HUES64 (cell line): ENCODE data around the gene CEP41. TPM values are rescaled to one million over a fixed set of nuclear protein-coding genes. Genes with fewer than 3 reads are reported as not detected.
A peak's percentile ranks its signal among the peaks of the same experiment; 100 is the strongest.

Experiments used
- H3K27ac ChIP-seq: 2 replicates; pipeline ENCODE4 v1.7.0; 2013; ENCODE audit warnings: low read depth, low read length, inconsistent platforms
- H3K27me3 ChIP-seq: 2 replicates; pipeline ENCODE4 v1.6.1; 2013; ENCODE audit warnings: mild to moderate bottlenecking, low read length; ENCODE audit not compliant: insufficient read depth
- H3K36me3 ChIP-seq: 2 replicates; pipeline ENCODE4 v1.6.1; 2013; ENCODE audit warnings: mild to moderate bottlenecking, low read length; ENCODE audit not compliant: insufficient read depth
- H3K4me1 ChIP-seq: 2 replicates; pipeline ENCODE4 v1.6.1; 2013; ENCODE audit warnings: mild to moderate bottlenecking, low read length, moderate library complexity; ENCODE audit not compliant: insufficient read depth
- H3K4me3 ChIP-seq: 2 replicates; pipeline ENCODE4 v1.5.1; 2013; ENCODE audit warnings: mild to moderate bottlenecking, low read length, moderate library complexity
- H3K9ac ChIP-seq: 2 replicates; pipeline ENCODE4 v1.6.1; 2013; ENCODE audit warnings: mild to moderate bottlenecking, low read depth, low read length
- H3K9me3 ChIP-seq: 2 replicates; pipeline ENCODE4 v1.6.1; 2013; ENCODE audit warnings: low read depth, low read length; ENCODE audit not compliant: insufficient read depth
- WGBS: fragments of 150-250, 120-280 bp; methylation state at CpG from one replicate; pipeline ENCODE4 v1.1.7; 2013; ENCODE audit warnings: missing lambda C conversion rate; 5-methylcytosine and 5-hydroxymethylcytosine counted together
- polyA plus RNA-seq, 2 experiments: library from polyadenylated mRNA; stranded (reverse); fragments of 50-300 nt; gene quantifications; one replicate each; pipeline ENCODE4 v1.2.3, GENCODE V29; 2013

CEP41 gene, protein sequence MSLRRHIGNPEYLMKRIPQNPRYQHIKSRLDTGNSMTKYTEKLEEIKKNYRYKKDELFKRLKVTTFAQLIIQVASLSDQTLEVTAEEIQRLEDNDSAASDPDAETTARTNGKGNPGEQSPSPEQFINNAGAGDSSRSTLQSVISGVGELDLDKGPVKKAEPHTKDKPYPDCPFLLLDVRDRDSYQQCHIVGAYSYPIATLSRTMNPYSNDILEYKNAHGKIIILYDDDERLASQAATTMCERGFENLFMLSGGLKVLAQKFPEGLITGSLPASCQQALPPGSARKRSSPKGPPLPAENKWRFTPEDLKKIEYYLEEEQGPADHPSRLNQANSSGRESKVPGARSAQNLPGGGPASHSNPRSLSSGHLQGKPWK
- polyA plus RNA-seq (2013, experiment 1 of 2) = 11.8 TPM
- polyA plus RNA-seq (2013, experiment 2 of 2) = 18.0 TPM

DNA sequence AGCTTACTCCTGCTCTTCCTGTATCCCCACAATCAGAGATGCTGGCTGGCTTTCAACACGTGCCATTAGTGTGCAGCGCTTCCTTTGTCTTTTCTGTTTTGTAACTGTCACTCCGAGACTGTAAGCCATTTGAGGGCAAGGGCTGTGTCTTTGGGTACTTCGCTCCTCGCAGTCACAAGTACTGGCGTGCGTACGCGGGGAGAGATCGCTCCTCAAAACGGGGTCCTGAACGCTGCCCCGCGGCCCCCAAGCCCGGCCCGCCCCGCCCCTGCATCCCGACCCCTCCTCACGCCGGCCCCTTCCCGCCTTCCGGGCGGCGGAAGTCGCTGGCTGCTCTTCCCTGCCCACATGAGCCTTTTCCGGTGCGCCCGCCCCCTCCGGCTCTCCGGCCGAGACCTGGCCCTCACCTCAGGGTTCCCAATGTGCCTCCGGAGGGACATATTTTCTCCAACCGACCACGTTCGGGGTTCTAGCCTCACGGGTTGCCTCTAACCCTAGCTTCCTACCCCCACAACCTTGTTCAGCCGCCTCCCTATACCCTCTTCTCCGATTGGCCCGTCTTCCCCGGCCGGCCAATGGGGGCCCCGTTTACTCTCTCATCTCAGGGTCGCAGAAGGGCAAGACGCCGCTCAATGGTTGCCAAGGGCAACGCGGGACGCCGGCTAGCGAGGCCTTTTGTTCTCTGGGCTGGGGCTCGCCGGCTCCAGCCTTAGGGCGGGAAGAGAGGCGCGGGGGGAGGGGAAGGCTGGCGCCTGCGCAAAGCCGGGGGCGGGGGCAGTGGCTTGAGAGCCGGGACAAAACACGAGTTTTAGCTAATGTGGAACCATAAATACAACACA is at the start of gene CEP41:
Gene CEP41, minus strand, starts transcription at position 490 of the 839 bp plus-strand sequence. Its CDS starts 50 bp downstream, at position 440.
- peak within 1 kb of the TSS; percentile 100 for H3K27ac ChIP-seq
- peak within 1 kb of the TSS; percentile 100 for H3K9ac ChIP-seq
- H3K36me3 ChIP-seq = no peaks in the 10 kb centered on the region
- H3K9me3 ChIP-seq = no peaks in the 10 kb centered on the region
- peak within 1 kb of the TSS; percentile 95 for H3K4me3 ChIP-seq
- WGBS = 4% methylated on average over 60 of the region's 61 CpGs
- no peaks in the 10 kb centered on the region for H3K27me3 ChIP-seq
- peaks cover 9% of the 10 kb centered on the region for H3K4me1 ChIP-seq

DNA sequence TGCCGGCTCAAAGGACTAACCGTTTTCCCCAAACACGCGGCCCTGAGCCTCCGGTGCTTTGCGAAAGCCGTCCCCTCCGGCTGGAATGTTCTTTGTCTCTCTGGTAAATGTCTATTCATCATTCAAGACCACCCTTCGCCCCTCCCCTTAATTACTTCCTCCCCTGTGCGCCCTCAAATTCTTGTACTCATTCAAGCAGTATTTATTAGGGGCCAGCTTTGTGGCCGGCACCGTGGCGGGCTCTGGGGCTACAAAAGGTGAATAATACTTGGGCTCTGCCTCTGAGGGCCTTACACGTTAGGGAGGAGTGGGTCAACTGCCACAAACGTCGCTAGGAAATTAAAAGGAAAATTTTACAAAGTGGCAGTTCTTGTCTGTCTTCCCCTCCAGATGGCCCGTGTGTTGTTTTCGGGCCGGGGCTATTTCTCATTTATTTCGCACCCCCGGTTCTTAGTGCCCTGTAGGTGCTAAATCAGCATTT is 49.5 kb upstream of the CEP41 start:
- Histone ChIP-seq H3K9ac (peak overlapping the region; percentile 74), H3K4me1 (peaks cover 21% of the 10 kb centered on the region), H3K9me3 (peaks cover 7% of the 10 kb centered on the region; the same call in 1 of the 2 replicates), H3K4me3 (peak overlapping the region; percentile 69), H3K27me3 (peaks cover 23% of the 10 kb centered on the region), H3K36me3 (peaks cover 4% of the 10 kb centered on the region; the same call in 1 of the 2 replicates), H3K27ac (peak overlapping the region; percentile 52)
- WGBS = 50% methylated on average over 21 of the region's 21 CpGs

DNA sequence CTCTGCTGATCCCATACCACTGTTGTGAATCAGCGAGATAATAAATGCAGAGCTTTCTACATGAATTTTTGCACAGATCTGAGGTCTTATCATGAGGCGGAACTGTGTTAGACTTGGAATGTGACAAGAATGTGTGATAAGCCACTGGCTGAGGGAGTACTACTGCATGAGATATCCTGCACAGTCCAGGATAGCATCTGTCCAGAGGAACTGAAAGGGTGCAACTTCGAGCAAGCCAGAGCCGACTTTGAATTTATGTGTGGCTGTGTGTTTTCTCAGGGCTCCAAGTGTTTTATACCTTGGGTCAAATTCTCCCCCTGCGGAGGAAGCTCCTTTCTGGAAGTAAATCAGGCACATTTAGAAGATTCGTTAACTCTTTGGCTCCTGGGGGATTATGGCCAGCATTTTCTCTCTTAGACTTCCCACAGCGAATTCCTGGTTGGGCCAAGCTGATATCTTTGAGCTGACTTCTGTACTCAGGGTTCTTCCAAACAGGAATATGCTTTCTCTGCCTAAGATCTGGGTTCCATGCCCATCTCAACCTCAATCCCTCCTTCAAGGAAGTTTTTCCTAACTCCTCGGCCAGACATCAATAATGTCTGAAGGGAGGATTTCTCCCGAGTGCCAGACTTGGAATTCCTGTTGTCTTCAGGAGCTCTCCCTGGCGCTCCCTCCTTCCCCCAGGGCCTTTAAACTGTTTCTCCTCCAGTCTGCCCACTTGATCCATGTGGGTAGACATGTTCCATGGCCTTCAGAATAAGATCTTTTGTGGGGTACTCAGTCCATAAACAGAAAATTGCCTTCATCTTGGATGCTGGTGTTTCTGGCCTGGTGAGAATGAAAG is 48.5 kb upstream of the CEP41 start:
- Histone ChIP-seq H3K27ac (no peak overlapping the region; the same call in 1 of the 2 replicates), H3K4me3 (peak overlapping the region; percentile 69), H3K36me3 (0 out of 2 replicates have a peak, but pooled peaks cover 3% of the 10 kb centered on the region), H3K9ac (peak overlapping the region; percentile 74; the same call in 1 of the 2 replicates), H3K4me1 (peaks cover 21% of the 10 kb centered on the region), H3K9me3 (peaks cover 7% of the 10 kb centered on the region; the same call in 1 of the 2 replicates), H3K27me3 (peaks cover 25% of the 10 kb centered on the region)
- 74% methylated on average over 10 of the region's 10 CpGs for WGBS

DNA sequence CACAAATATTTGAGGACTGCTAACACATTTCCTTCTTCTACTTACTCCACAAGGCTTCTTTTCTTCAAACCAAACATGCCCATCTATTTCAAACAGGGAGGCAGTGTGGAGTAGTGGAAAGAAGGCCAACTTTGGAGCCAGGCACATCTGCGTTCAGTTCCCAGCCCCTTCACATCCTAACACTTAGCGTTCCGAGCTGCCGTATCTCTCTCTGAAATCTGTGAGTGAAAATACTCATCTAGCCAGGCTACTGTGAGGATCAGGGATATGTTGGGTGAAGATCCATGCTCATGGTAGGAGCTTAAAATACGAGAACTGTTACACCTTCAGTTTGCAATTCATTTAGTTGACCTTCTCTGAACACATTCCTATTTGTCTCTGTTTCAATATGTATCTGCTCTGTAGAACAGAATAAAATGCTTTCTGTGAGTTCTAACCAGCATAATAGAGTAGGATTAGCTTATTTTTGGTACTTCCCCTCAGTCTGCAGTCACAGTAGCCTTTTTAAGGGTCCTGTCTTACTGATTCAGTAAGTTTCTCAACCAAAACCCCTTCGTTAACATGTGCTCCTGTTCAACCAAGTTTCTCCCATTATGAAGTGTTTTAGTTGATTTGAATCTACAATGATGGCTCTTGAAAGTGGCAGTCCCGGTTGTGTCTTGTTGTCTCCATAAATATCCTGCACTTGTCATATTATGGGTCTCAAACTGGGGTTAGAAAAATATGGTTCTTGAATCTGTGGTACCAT is 47.8 kb upstream of the CEP41 start:
- Histone ChIP-seq H3K36me3 (0 out of 2 replicates have a peak, but pooled peaks cover 3% of the 10 kb centered on the region), H3K27ac (no peak overlapping the region), H3K9ac (no peak overlapping the region), H3K27me3 (peaks cover 23% of the 10 kb centered on the region), H3K4me1 (peaks cover 19% of the 10 kb centered on the region), H3K9me3 (peaks cover 7% of the 10 kb centered on the region; the same call in 1 of the 2 replicates), H3K4me3 (no peak overlapping the region)
- WGBS = 92% methylated on average over 7 of the region's 7 CpGs

DNA sequence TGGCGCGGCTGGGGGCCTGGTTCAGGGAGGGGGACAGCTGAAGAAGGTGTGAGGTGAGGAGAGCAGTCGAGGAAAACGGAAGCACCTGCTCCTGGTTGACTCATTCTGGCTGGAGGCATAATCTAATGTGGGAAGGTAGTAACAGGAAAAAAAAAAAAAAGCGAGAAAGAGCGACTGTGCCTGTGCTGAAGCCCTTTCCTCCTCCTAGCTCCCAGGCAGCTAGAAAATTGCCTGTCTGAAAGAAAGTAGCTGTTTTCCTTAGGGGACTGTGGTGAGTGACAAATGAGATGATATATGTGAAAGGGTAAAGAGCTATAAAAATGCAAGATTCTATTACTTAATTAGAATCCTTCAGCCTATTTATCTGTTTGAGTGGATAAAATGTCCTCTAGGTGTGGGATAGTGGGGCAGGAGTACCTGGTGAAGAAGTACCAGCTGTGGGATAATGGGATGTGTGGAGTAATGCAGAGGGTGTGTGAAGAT is 46.2 kb upstream of the CEP41 start:
- Histone ChIP-seq H3K9me3 (no peaks in the 10 kb centered on the region), H3K27ac (no peak overlapping the region), H3K36me3 (0 out of 2 replicates have a peak, but pooled peaks cover 3% of the 10 kb centered on the region), H3K4me3 (peak overlapping the region; percentile 77), H3K27me3 (peaks cover 8% of the 10 kb centered on the region), H3K4me1 (peaks cover 18% of the 10 kb centered on the region), H3K9ac (peak overlapping the region; percentile 84)
- WGBS = 25% methylated on average over 6 of the region's 6 CpGs

DNA sequence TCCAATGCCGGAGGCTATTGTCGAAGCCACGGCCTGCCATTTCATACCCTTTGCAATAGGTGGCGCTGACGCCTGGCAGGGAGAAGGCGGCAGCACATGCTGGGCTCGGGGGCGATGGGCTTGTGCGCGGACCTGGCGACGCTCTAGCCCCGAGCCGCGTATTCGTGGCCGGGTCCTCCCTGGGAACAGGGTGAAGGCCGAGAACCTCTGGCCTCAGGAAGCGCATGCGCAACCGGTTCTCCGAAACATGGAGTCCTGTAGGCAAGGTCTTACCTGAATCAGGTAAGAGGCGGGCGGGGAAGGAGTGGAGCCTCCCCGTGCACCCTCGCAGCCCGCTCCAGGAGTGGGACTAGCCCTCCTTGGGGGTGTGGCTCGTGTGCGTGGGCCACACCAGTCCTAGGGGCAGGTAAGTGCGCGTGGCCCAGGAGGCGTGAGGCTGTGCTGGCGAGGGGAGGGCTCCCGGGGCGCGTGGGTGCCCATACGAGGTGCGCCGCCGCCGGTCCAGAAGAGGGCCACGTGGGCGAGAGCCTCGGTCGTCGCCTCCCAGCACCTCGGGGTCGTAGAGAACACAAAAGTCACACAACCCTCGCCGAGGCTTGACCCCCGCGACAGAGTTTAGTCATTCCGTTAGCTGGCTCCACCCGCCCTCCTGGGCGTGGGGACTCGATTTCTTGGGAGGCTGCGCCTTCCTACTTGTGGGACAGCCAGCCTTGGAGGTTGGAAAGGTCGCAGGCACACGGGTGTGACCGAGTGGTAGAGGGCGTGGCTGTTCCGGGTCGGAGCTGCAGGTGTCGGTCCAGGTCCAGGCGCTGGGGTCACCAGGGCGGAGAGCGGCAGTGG is 45.5 kb upstream of the CEP41 start:
- Histone ChIP-seq H3K36me3 (0 out of 2 replicates have a peak, but pooled peaks cover 3% of the 10 kb centered on the region), H3K4me1 (peaks cover 18% of the 10 kb centered on the region), H3K9ac (peak overlapping the region; percentile 84), H3K27ac (peak overlapping the region; percentile 51; the same call in 1 of the 2 replicates), H3K4me3 (peak overlapping the region; percentile 77), H3K9me3 (no peaks in the 10 kb centered on the region), H3K27me3 (peaks cover 7% of the 10 kb centered on the region)
- 19% methylated on average over 67 of the region's 67 CpGs for WGBS

DNA sequence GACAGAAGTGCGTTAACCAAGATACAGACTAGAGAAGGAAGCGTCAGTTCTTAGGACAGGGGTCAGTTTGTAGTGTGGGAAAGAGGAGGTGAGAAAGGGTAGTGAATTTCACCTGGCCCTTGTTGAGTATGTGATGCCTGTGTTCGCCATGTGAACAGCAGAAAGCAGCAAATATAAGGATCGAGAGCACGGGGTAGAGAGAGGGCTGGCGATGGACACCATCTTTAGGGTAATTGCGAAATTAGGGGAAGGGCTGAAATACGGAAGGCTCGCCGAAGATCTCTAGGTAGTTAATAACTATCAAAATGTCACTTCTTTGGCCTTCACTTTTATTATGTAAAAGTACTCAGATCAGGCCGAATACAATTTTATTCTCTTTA is 44.9 kb upstream of the CEP41 start:
- Histone ChIP-seq H3K4me3 (peak overlapping the region; percentile 77), H3K27me3 (peaks cover 2% of the 10 kb centered on the region), H3K9me3 (no peaks in the 10 kb centered on the region), H3K4me1 (peaks cover 18% of the 10 kb centered on the region), H3K9ac (no peak overlapping the region), H3K36me3 (0 out of 2 replicates have a peak, but pooled peaks cover 3% of the 10 kb centered on the region), H3K27ac (no peak overlapping the region)
- 81% methylated on average over 11 of the region's 11 CpGs for WGBS

DNA sequence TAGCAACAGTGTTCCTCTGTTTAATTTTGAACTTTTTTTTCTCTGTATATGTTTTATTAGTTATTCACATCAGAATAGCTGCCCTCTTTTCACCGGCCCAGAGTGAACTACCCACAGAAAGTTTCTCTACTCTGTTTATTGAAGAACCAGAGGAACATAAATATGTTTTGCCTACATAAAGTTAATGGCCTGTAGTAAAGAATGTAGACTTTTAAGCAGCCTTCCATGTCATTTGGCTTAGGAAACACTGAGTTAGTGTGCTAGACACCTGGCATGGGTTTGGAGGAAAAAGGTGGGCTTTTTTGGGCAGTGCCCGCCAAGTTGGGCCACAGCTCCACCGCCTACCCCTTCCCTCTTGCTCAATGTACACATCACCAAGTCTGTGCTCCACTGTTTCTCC is 42.2 kb upstream of the CEP41 start:
- no peak overlapping the region for H3K27ac ChIP-seq
- H3K4me1 ChIP-seq = 0 out of 2 replicates have a peak, but pooled peaks cover 4% of the 10 kb centered on the region
- WGBS = no CpG with 5 or more reads among the region's 3 CpGs
- no peak overlapping the region for H3K4me3 ChIP-seq
- H3K36me3 ChIP-seq = no peaks in the 10 kb centered on the region
- H3K9me3 ChIP-seq = peaks cover 5% of the 10 kb centered on the region
- H3K27me3 ChIP-seq = peaks cover 2% of the 10 kb centered on the region
- H3K9ac ChIP-seq = no peak overlapping the region

DNA sequence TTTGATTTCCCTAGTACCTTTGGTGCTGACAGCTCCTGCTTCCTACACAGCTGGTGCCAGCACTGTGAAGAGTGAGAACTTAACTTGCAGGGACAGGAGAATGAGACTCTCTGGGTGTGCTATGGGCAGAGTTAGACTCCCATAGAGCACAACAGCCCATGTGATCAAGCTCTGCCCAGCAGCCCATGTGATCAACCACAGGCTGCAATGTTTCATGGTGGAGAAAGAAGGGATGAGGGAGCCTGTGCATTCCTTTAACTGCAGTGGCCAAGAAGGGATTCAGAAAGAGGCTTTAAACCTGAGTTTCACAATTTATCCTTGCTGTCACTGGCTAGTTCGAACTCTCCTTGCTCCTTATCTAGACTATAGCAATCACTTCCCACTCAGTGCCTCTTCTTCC is 41.1 kb upstream of the CEP41 start:
- Histone ChIP-seq H3K36me3 (no peaks in the 10 kb centered on the region), H3K4me3 (no peak overlapping the region), H3K4me1 (no peaks in the 10 kb centered on the region), H3K27ac (no peak overlapping the region), H3K27me3 (peaks cover 2% of the 10 kb centered on the region), H3K9me3 (peaks cover 8% of the 10 kb centered on the region), H3K9ac (no peak overlapping the region)
- 100% methylated on average over 1 of the region's 1 CpG for whole genome bisulfite sequencing
